ENCODE measurements around the gene CHN1. TPM values are rescaled to one million over a fixed set of nuclear protein-coding genes. Genes with fewer than 3 reads are reported as not detected.

Gene CHN1
- polyA plus RNA-seq, 1 donor (not counting 4 experiments of a cell fraction or from before 2014, with no cell fraction given), result 2.3 TPM

DNA sequence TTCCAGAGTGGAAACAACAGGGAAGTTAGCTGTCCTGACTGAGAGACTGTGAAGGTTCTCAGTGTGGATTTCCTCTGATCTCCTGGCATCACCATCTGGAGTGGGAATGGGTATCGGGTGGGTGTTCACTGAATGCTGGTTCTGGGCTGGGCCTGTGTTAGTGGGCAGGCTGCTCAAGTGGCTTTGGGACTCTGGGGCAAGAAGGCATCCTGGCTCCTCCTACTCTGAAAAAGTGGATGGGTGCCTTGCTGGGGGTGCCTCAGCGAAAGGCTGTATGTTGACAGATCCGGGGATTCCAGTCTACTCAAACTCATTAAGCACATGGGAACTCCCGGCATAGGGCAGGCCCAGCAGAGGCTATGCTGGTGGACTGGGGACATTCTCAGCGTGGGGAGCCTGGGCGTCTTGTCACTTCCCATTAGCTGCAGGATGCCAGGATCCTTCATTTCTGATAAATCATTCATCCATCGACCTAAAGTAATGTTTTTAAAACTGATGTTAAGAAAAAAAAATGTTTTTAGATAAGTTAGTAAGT is 213.4 kb downstream of the CHN1 start:
- FAIRE-seq, result no peak
- dilution Hi-C loops (cut with MboI; ENCODE audit: extremely low pct_ligation_motif_present, low sequenced_read_pairs), result no loop called here
- H3K79me2 ChIP-seq (ENCODE audit: control insufficient read depth, insufficient read depth, low read length), result no peaks in the 10 kb centered on the region

DNA sequence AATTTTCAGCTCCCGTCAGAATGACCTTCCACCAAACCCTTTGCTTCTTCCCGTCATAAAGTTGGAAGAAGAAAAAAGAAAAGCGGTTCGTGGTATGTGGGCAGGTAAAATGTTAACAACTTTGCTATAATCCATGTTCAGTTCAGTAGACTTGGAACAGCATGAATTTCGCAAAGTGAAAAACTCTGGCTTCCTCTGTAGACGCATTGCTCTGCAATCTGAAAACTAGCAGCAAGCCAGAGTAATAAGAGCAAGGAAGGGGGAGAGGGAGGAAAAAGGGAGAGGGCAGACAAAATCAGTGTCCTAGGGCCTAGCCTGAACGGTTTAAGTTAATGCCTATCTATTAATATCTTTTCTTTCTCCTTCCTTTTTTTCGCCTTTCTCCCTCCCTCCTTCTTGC is 214.2 kb downstream of the CHN1 start:
- Histone ChIP-seq H3K4me1 (ENCODE audit: control insufficient read depth, extremely low read depth, insufficient read depth, low read length) (no peaks in the 10 kb centered on the region), H3K36me3 (ENCODE audit: control insufficient read depth in 2 of 2, extremely low read depth in 1 of 2, insufficient read depth in 2 of 2, low read length in 2 of 2) (no peaks in the 10 kb centered on the region), H3K9ac (ENCODE audit: control insufficient read depth, extremely low read depth, insufficient read depth, low read length) (no peak overlapping the region), H4K20me1 (ENCODE audit: control insufficient read depth, extremely low read depth, insufficient read depth, low read length) (no peaks in the 10 kb centered on the region), H3K9me3 (ENCODE audit: control insufficient read depth, low read depth, low read length) (no peaks in the 10 kb centered on the region), H3K79me2 (ENCODE audit: control insufficient read depth, insufficient read depth, low read length) (no peaks in the 10 kb centered on the region), H3K4me2 (ENCODE audit: control insufficient read depth, extremely low read depth, insufficient read depth, low read depth, low read length) (no peak overlapping the region), H3K4me3 (ENCODE audit: control insufficient read depth in 2 of 3, extremely low read depth in 1 of 3, insufficient read depth in 2 of 3, low read depth in 1 of 3, low read length in 3 of 3) (no peak overlapping the region), H2AFZ (ENCODE audit: control insufficient read depth, low read length) (no peak overlapping the region), H3K9me1 (ENCODE audit: control insufficient read depth, extremely low read depth, insufficient read depth, low read length) (no peaks in the 10 kb centered on the region), H3K27me3 (ENCODE audit: control insufficient read depth, extremely low read depth, insufficient read depth, low read length) (no peaks in the 10 kb centered on the region), H3K27ac (ENCODE audit: control insufficient read depth, insufficient read depth, low read length) (no peak overlapping the region)
- dilution Hi-C loops (cut with MboI; ENCODE audit: extremely low pct_ligation_motif_present, low sequenced_read_pairs), result no loop called here
- FAIRE-seq (no peak), DNase-seq (ENCODE audit: low read depth, low spot score) (no peak)
- TF ChIP-seq EZH2 (IDR thresholded peaks at IDR 0.05; ENCODE audit: low read length), result no peak
- TF ChIP-seq, protein P1, sequence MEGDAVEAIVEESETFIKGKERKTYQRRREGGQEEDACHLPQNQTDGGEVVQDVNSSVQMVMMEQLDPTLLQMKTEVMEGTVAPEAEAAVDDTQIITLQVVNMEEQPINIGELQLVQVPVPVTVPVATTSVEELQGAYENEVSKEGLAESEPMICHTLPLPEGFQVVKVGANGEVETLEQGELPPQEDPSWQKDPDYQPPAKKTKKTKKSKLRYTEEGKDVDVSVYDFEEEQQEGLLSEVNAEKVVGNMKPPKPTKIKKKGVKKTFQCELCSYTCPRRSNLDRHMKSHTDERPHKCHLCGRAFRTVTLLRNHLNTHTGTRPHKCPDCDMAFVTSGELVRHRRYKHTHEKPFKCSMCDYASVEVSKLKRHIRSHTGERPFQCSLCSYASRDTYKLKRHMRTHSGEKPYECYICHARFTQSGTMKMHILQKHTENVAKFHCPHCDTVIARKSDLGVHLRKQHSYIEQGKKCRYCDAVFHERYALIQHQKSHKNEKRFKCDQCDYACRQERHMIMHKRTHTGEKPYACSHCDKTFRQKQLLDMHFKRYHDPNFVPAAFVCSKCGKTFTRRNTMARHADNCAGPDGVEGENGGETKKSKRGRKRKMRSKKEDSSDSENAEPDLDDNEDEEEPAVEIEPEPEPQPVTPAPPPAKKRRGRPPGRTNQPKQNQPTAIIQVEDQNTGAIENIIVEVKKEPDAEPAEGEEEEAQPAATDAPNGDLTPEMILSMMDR (optimal IDR thresholded peaks at IDR 0.05 in 1 of 3, IDR thresholded peaks at IDR 0.05 in 1 of 3, conservative IDR thresholded peaks at IDR 0.05 in 1 of 3; ENCODE audit: extremely low read depth in 1 of 3, insufficient read depth in 2 of 3, low read length in 3 of 3), result no peak

More for the DNA sequence above, 213.4 kb downstream of the CHN1 start:
- Histone ChIP-seq H4K20me1 (ENCODE audit: control insufficient read depth, extremely low read depth, insufficient read depth, low read length) (no peaks in the 10 kb centered on the region), H3K9ac (ENCODE audit: control insufficient read depth, extremely low read depth, insufficient read depth, low read length) (no peak overlapping the region), H3K9me3 (ENCODE audit: control insufficient read depth, low read depth, low read length) (no peaks in the 10 kb centered on the region), H3K4me1 (ENCODE audit: control insufficient read depth, extremely low read depth, insufficient read depth, low read length) (no peaks in the 10 kb centered on the region), H2AFZ (ENCODE audit: control insufficient read depth, low read length) (no peak overlapping the region), H3K4me3 (ENCODE audit: control insufficient read depth in 2 of 3, extremely low read depth in 1 of 3, insufficient read depth in 2 of 3, low read depth in 1 of 3, low read length in 3 of 3) (no peak overlapping the region), H3K36me3 (ENCODE audit: control insufficient read depth in 2 of 2, extremely low read depth in 1 of 2, insufficient read depth in 2 of 2, low read length in 2 of 2) (no peaks in the 10 kb centered on the region), H3K27ac (ENCODE audit: control insufficient read depth, insufficient read depth, low read length) (no peak overlapping the region), H3K9me1 (ENCODE audit: control insufficient read depth, extremely low read depth, insufficient read depth, low read length) (no peaks in the 10 kb centered on the region), H3K4me2 (ENCODE audit: control insufficient read depth, extremely low read depth, insufficient read depth, low read depth, low read length) (no peak overlapping the region), H3K27me3 (ENCODE audit: control insufficient read depth, extremely low read depth, insufficient read depth, low read length) (no peaks in the 10 kb centered on the region)
- no peak for DNase-seq (ENCODE audit: low read depth, low spot score)
- TF ChIP-seq, protein P1 (optimal IDR thresholded peaks at IDR 0.05 in 1 of 3, IDR thresholded peaks at IDR 0.05 in 1 of 3, conservative IDR thresholded peaks at IDR 0.05 in 1 of 3; ENCODE audit: extremely low read depth in 1 of 3, insufficient read depth in 2 of 3, low read length in 3 of 3), result no peak
- TF ChIP-seq EZH2 (IDR thresholded peaks at IDR 0.05; ENCODE audit: low read length), result no peak
